Activated T-cell treated with anti-CD3 and anti-CD28 coated beads, Interleukin-2, amount 50 U/mL, for 72 hours (primary cell): ENCODE results near the gene AGPAT2. TPM values are rescaled to one million over a fixed set of nuclear protein-coding genes. Genes with fewer than 3 reads are reported as not detected.

ENCODE experiments used
- ATAC-seq, 2 donors: fragments of 150-1000 bp; cut with Tn5 transposase; replicated peaks in 1 of 2; 2 replicates each; pipeline ENCODE4 v1.10.0; 2021; ENCODE audit warnings: moderate library complexity in 2 of 2, mild to moderate bottlenecking in 1 of 2
- DNase-seq, 2 donors: peaks; one replicate each; pipeline ENCODE4 v3.0.0; 2021 to 2022; ENCODE audit warnings: mixed read lengths in 1 of 2
- H3K27ac Mint-ChIP-seq: one replicate; pipeline ENCODE4 v1.8.0; 2022; ENCODE audit warnings: mild to moderate bottlenecking, moderate library complexity, mixed read lengths
- H3K27me3 Mint-ChIP-seq: one replicate; pipeline ENCODE4 v1.8.0; 2022; ENCODE audit warnings: low read depth, mixed read lengths
- H3K36me3 Mint-ChIP-seq, 2 donors: one replicate each; pipeline ENCODE4 v1.8.0; 2022; ENCODE audit warnings: mixed read lengths in 2 of 2, mild to moderate bottlenecking in 1 of 2; ENCODE audit not compliant: insufficient read depth in 2 of 2
- H3K4me1 Mint-ChIP-seq: one replicate; pipeline ENCODE4 v1.8.0; 2022; ENCODE audit warnings: low read depth, mixed read lengths
- H3K4me3 Mint-ChIP-seq, 2 donors: one replicate each; pipeline ENCODE4 v1.8.0; 2022; ENCODE audit warnings: mild to moderate bottlenecking in 2 of 2, mixed read lengths in 2 of 2, moderate library complexity in 2 of 2
- H3K9me3 Mint-ChIP-seq, 2 donors: one replicate each; pipeline ENCODE4 v1.8.0; 2022; ENCODE audit warnings: mixed read lengths in 2 of 2
- total RNA-seq, 2 donors: library from RNA; stranded (reverse); gene quantifications; one replicate each; pipeline ENCODE4 v1.2.3, GENCODE V29; 2022

The AGPAT2 gene
- total RNA-seq, 2 donors from 2014 or later = 18.3 to 19.2 TPM

DNA sequence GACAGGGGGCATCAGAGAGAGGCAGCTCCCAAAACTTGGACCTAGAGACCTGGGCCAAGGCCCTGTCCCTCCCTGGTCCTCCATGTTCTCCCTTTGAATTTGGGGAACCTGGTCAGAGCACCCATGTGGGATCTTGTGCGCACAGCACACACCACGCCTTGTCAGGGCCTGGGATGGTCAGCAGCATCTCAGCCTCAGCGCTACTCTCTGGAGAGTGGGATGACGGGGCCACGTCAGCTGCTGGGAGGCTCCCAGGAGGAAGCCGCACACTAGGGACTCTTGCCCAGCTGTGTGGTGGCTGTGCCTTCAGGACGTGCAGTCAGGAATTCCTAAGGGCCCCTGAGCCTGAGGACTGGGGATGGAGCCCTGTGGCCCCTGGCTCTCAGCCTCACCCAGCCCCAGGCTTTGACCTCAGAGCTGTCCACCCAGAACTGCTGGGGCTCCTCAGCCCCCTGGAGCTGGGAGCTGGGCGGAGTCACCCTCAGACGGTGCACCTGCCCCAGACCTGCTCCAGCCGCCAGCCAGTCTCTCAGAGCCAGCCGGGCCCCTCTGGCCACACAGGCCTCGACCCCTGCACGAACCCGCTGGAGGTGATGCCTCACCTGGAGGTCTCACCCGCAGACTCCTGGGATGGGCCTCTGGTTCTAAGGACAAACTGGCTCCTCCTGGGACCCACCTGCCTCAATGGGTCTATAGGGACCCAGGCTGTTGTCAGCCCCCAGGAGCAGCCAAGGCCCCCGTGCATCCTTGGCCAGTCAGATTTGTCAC lies 62.9 kb downstream of the AGPAT2 start:
- H3K36me3 Mint-ChIP-seq = no peaks in the 10 kb centered on the region
- DNase-seq = no peak
- no peaks in the 10 kb centered on the region for H3K9me3 Mint-ChIP-seq
- no peak overlapping the region for H3K27ac Mint-ChIP-seq
- peaks cover 11% of the 10 kb centered on the region for H3K27me3 Mint-ChIP-seq
- no peak for ATAC-seq
- no peak overlapping the region for H3K4me3 Mint-ChIP-seq
- no peaks in the 10 kb centered on the region for H3K4me1 Mint-ChIP-seq

DNA sequence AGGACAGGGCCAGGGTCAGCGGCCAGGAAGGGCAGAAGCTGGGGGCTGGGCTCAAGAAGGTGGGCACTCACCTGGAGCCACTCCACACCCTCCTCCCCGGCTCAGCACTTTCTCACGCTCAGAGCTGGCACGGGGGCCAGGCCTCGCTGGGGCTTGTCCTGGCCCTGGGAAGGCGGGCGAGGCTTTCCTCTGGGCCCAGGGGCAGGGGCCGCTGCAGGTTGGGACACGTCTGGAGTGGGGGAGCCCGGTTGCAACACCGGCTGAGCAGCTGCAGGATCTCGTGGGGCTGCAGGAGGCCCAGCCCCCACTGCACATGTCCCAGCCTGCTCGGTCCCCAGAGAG lies 63.4 kb downstream of the AGPAT2 start:
- Mint-ChIP-seq H3K9me3 (no peaks in the 10 kb centered on the region), H3K27ac (no peak overlapping the region), H3K27me3 (peaks cover 15% of the 10 kb centered on the region), H3K4me1 (no peaks in the 10 kb centered on the region), H3K4me3 (no peak overlapping the region), H3K36me3 (no peaks in the 10 kb centered on the region)
- DNase-seq = no peak
- ATAC-seq = no peak

Other genes with a start within 250 kb of the AGPAT2 start
- gene INPP5E, start 247.6 kb downstream of the AGPAT2 start, total RNA-seq = 10 to 100 TPM; 17.2 to 20.1 TPM
- 10 to 100 TPM; 69.5 to 74.5 TPM for gene SEC16A, start 204.4 kb downstream of the AGPAT2 start, total RNA-seq
- gene NOTCH1, start 141.4 kb downstream of the AGPAT2 start, total RNA-seq = 10 to 100 TPM; 71.6 to 84.2 TPM
- 1 to 10 TPM in 1 of 2 donors, under 1 TPM in 1; 0.93 to 1.1 TPM for gene EGFL7, start 24.5 kb downstream of the AGPAT2 start, total RNA-seq
- under 1 TPM; 0.67 to 0.72 TPM for gene DIPK1B, start 25.1 kb upstream of the AGPAT2 start, total RNA-seq
- gene LCN10, start 55.5 kb upstream of the AGPAT2 start, total RNA-seq = under 1 TPM; 0.21 to 0.70 TPM
- gene LCN6, start 61.1 kb upstream of the AGPAT2 start, total RNA-seq = not detected
- not detected for gene LCN8, start 70.8 kb upstream of the AGPAT2 start, total RNA-seq
- not detected for gene LCN15, start 77.1 kb upstream of the AGPAT2 start, total RNA-seq
- gene TMEM141, start 103.9 kb upstream of the AGPAT2 start, total RNA-seq = 10 to 100 TPM; 18.7 to 20.9 TPM
- under 1 TPM; 0.46 to 0.72 TPM for gene CCDC183, start 108.9 kb upstream of the AGPAT2 start, total RNA-seq
- 10 to 100 TPM; 65.7 to 66.8 TPM for gene RABL6, start 120.5 kb upstream of the AGPAT2 start, total RNA-seq
- 1 to 10 TPM; 5.3 to 5.7 TPM for gene AJM1, start 155.0 kb upstream of the AGPAT2 start, total RNA-seq
- gene PHPT1, start 162.0 kb upstream of the AGPAT2 start, total RNA-seq = 100 to 1,000 TPM in 1 of 2 donors, 10 to 100 TPM in 1; 95.7 to 111 TPM
- gene MAMDC4, start 164.9 kb upstream of the AGPAT2 start, total RNA-seq = 10 to 100 TPM; 11.7 to 14.8 TPM
- 100 to 1,000 TPM; 254 to 267 TPM for gene EDF1, start 178.9 kb upstream of the AGPAT2 start, total RNA-seq
- gene TRAF2, start 199.1 kb upstream of the AGPAT2 start, total RNA-seq = 10 to 100 TPM; 53.5 to 73.3 TPM